Measurements from ENCODE around the gene CYP2A13.
"Not testable (repeated sequence)": the region's sequence is repeated elsewhere in the genome, so short reads cannot be mapped to it uniquely, and the experiment has no call there.

Gene CYP2A13, protein sequence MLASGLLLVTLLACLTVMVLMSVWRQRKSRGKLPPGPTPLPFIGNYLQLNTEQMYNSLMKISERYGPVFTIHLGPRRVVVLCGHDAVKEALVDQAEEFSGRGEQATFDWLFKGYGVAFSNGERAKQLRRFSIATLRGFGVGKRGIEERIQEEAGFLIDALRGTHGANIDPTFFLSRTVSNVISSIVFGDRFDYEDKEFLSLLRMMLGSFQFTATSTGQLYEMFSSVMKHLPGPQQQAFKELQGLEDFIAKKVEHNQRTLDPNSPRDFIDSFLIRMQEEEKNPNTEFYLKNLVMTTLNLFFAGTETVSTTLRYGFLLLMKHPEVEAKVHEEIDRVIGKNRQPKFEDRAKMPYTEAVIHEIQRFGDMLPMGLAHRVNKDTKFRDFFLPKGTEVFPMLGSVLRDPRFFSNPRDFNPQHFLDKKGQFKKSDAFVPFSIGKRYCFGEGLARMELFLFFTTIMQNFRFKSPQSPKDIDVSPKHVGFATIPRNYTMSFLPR

DNA sequence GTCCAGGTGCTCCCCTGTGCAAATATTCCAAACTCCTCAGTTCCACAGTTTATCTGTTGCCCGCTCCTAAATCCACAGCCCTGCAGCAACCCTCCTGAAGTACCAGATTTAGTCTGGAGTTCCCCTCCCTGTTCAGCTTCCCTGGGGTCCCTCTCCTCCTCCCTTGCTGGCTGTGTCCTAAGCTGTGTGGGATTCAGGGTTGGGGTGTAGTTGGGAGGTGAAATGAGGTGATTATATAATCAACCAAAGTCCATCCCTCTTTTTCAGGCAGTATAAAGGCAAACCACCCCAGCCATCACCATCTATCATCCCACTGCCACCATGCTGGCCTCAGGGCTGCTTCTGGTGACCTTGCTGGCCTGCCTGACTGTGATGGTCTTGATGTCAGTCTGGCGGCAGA, at the start of gene CYP2A13:
TSS of gene CYP2A13 (plus strand) at position 301 of the 400 bp plus-strand sequence. CDS start at position 322, 21 bp downstream.
- DNase-seq = no peak

DNA sequence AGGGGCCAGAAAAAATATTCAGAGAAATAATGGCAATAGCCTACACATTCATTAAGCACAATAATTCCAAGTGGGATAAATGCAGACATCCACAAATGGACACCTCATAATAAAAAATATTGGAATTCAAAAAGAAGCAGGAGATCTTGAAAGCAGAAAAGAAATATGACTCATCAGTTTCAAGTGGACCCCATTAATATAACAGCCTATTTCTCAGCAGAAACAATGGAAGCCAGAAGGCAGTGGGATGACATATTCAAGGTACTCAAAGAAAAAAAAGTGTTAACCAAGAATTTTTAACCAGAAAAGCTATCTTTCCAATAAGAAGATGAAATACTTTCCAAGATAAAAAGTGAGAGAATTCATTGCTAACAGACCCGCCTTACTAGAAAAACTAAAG, 48.4 kb upstream of the CYP2A13 start:
- no peak for DNase-seq

DNA sequence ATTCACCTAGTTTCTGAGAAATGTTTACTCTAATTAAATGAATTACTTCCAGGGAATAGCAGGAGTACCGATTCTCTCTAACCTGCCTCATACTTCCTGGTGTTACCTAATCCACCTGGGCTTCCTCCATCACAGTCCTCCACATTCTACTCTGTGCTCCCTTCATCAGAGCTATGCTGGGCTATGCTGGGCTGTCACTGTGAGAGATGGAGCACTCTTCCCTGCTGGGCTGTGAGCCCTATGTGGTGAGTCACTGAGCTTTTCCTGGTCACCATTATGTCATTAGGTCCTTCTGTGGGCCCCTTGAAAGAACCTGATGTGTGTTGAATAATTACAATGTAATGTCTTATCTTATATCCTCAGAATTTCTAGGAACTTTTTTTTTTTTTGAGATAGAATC, 43.2 kb upstream of the CYP2A13 start:
- not testable (repeated sequence) for DNase-seq

DNA sequence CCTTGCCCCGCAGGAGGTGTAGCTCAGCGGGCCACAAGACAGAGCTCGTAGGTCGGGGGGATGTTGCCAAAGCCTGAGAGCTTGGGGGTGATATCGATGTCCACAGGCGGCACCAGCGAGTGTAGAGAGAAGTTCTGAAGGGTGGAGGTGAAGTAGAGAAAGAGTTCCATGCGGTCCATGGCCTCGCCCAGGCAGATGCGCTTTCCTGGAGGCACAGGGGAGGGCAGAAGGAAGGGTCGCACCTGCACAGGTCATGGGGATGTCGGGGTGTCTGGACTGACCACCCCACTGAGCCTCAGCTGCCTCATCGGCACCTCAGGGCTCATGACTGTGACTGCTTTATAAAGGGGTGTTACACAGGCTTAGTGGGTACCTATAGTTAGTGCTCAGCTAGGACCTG, 37.8 kb upstream of the CYP2A13 start:
- no peak for DNase-seq

DNA sequence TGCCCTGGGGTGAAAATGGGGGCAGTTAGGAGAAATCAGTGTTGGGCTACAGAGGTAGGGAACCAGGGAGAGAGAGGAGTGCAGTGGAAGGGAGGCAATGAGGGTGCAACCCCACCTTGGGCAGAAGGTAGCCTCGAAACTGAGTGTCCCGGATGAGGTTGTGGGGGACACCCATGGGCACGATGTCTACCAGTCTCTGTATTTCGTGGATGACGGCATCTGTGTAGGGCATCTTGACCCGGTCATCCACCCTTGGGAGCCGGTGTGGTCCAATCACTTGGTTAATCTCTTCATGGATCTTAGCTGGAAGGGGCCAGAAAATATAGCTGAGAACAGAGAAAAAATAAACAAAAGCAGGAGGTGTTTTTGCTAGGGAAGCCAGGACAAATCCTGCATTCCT, 36.1 kb upstream of the CYP2A13 start:
- not testable (repeated sequence) for DNase-seq

DNA sequence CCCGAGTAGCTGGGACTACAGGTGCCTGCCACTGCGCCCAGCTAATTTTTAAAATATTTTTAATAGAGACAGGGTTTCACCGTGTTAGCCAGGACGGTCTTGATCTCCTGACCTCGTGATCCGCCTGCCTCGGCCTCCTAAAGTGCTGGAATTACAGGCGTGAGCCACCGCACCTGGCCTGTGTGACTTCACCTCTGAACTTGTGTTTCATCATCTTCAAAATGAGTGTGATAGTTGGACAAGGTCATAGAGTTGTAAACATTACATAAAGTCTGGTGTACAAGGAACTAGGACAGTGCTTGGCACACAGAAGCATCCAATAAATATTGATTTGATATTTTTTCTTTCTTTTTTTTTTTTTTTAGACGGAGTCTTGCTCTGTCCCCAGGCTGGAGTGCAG, 34.9 kb upstream of the CYP2A13 start:
- not testable (repeated sequence) for DNase-seq

DNA sequence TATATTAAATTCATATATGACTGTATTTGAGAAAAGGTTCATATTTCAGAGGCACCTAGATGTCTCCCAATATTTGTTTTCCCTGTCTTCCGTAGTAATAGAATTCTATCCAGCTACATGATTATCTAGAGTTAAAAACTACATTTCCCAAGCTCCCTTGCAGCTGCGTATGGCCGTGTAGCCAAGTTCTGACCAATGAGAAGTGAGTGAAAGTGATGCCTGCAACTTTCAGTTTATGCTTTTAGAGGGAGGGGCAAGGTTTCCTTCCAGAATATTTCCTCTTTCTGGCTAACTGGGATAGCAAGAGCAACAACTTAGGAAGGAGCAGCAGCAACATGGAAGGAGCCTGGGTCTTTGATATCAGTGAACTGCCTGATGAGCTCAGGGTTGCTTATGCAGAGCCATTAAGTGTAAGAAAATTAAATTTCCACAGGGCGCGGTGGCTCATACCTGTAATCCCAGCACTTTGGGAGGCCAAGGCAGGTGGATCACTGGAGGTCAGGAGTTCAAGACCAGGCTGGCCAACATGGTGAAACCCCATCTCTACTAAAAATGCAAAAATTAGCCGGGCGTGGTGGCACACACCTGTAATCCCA, 23.2 kb upstream of the CYP2A13 start:
- no peak for DNase-seq

DNA sequence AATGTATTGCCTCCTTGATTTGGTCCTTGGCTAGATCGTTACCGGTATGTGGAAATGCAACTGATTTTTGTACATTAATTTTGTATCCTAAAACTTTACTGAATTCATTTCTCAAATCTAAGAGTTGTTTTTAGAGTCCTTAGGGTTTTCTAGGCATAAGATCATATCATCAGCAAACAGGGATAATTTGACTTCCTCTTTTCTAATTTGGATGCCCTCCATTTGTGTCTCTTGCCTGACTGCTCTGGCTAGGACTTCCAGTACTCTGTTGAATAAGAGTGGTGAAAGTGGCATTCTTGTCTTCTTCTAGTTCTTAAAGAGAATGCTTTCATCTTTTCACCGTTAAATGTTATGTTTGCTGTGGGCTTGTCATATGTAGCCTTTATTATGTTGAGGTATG, 12.0 kb upstream of the CYP2A13 start:
- no peak for DNase-seq

DNA sequence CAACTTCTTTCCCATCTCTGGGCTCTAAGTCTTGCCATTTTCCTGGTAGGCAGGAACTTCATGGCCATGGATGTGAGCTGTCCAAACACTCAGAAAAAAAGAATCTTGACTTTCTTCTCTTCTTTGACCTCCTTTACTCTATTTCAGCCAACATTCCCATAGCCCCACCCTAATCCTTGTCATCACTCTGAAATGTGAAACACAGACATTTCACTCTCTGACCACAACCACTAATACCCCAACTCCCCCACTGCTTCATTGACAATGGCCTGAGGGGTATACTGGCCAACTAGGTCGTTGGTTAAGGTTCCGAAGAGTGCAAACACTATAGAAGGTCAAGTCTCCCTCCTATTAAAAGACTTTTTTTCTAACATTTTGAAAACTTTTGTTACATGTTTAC, 4.7 kb upstream of the CYP2A13 start:
- no peak for DNase-seq

DNA sequence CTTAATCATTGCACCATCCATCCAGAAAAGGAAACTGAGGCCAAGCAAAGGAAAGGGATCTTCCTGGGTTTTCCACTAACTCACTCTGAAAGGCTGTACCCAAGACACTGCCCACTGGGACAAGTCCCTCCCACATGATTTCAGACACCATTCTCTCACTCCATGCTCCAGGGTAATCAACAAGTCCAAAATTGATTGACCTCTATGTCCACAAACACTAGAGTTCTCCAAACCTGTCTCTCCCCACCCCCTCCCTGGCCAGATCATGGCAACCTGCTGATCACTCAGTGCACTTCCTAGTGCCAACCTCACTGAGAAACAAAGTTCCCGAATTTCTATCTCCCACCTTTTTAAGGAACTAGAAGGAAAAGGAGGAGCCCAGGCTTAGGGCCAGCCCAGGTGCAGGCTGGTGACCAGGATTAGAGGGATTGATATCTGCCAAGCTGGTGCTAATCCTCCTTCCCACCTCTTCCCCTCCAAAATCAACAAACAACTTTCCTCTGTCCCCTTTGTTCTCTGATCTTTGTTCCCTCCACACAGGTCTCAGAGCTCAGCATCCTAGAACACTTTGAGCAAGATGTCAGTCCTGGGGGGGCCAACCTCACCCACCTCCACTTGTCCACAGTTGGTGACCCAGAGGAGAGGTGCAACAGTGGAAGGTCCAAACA, 2.4 kb upstream of the CYP2A13 start:
- no peak for DNase-seq

DNA sequence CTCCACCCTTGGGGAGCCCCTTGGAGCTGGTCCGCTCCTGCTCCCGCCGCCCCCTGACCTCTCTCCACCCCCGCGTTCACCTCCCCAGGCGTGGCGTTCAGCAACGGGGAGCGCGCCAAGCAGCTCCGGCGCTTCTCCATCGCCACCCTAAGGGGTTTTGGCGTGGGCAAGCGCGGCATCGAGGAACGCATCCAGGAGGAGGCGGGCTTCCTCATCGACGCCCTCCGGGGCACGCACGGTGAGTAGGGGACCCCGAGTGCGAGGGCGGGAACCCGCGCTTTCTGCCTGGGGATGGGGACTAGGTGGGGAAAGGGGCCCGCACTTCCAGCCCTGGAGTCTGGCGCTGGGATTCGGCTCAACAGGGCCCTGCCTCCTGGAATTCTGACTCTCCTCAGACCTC, 1.7 kb downstream of the CYP2A13 start:
- no peak for DNase-seq

DNA sequence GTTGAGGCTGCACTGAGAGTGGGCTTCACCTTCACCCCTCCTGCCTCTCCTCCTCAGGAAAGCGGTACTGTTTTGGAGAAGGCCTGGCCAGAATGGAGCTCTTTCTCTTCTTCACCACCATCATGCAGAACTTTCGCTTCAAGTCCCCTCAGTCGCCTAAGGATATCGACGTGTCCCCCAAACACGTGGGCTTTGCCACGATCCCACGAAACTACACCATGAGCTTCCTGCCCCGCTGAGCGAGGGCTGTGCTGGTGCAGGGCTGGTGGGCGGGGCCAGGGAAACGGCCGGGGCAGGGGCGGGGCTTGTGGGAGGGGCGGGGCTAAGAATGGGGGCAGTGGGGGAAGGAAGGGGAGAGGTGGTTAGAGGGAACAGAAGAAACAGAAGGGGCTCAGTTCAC, 7.5 kb downstream of the CYP2A13 start:
- no peak for DNase-seq

DNA sequence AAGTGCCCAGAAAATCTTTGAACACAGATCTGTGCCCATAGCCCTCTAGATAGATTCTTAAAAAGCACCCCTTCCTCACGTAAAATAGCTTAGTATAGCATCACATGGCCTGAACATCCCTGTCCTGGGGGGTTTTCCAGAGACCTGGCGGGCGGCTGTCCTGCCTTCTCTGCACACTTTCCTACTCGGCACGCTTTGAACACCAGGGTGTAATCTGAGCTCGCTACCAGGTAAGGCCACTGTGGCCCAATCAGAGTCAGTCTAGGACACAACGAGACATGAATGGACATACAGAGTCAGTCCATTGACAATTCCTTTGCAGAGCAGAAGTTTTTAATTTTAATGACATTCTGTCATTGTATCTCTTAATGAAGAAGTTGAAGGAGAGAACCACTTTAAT, 8.1 kb downstream of the CYP2A13 start:
- DNase-seq = no peak

DNA sequence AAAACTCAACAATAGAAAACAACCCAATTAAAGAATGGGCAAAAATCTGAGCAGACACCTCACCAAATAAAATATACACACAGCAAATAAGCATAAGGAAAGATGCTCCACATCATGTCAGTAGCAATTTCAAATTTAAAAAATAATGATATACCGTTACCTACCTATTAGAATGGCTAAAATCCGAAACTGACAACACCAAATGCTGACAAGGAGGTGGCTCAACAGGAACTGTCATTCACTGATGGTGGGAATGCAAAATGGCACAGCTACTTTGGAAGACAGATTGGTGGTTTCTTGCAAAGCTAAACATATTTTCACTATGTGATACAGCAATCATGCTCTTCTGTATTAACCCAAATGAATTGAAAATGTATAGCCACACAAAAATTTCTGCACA, 9.1 kb downstream of the CYP2A13 start:
- no peak for DNase-seq

DNA sequence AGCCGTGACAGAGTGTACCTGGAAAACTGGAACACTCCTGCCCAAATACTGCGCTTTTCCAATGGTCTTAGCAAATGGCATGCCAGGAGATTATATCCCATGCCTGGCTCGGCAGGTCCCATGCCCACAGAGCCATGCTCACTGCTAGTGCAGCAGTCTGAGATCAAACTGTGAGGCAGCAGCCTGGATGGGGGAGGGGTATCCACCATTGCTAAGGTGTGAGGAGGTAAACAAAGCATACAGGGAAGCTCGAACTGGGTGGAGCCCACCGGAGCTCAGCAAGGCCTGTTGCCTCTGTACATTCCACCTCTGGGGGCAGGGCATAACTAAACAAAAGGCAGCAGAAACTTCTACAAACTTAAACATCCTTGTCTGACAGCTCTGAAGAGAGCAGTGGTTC, 10.5 kb downstream of the CYP2A13 start:
- DNase-seq = no peak

DNA sequence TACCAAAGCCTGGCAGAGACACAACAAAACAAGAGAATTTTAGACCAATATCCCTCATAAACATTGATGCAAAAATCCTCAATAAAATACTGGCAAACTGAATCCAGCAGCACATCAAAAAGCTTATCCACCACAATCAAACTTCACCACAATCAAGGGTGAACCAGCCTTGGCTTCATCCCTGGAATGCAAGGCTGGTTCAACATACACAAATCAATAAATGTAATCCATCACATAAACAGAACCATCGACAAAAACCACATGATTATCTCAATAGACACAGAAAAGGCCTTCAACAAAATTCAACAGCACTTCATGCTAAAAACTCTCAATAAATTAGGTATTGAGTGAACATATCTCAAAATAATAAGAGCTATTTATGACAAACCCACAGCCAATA, 14.0 kb downstream of the CYP2A13 start:
- DNase-seq = not testable (repeated sequence)

DNA sequence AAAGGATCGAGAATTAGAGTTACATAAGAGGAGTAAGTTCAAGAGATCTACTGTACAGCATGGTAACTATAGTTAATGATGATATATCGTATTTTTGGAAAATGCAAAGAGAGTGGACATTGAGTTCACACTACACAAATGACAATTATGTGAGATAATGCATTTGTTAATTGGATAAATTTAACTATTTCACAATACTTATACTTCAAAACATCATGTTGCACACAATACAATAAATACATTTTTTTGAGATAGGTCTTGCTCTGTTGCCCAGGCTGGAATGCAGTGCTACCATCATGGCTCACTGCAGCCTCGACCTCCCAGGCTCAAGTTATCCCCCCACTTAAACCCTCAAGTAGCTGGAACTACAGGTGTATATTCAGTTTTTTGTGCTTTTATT, 17.9 kb downstream of the CYP2A13 start:
- DNase-seq = no peak

DNA sequence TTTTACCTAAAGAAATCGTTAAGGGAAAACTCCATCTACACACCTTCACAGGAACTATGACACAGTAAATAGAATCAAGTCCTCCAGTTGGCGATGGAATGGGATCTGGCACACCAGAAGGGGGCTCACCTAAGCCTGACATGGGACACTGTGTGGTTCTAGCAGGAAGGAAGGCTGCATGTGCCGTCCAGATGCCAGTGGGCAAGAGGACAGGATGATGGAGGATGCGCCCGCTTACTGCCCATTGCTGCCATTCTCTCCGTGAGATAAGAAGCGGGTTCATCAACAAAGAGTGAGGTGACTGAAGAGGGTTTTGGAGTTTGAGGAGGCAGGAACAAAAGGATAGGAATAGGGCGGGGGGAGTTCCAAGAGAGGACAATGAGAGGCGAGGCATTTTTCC, 23.0 kb downstream of the CYP2A13 start:
- DNase-seq = no peak

DNA sequence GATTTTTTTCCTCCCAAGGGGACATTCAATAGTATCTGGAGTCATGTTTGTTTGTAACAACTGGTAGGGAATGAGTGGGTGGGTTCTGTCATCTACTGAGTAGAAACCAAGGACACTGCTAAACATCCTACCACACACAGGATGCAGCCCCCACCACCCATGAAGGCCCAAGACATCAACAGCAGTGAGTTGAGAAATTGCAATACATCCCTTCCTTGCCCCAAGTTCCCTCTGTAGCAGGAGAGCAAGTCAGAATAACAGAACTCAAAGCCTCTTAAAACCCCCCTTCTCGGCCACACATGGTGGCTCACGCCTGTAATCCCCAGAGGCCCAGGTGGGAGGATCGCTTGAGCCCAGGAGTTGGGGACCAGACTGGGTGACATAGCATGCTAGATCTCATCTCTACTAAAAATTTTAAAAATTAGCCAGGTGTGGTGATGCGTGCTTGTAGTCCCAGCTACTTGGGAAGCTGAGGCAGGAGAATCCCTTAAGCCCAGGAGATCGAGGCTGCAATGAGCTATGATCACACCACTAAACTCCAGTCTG, 23.6 kb downstream of the CYP2A13 start:
- no peak for DNase-seq

DNA sequence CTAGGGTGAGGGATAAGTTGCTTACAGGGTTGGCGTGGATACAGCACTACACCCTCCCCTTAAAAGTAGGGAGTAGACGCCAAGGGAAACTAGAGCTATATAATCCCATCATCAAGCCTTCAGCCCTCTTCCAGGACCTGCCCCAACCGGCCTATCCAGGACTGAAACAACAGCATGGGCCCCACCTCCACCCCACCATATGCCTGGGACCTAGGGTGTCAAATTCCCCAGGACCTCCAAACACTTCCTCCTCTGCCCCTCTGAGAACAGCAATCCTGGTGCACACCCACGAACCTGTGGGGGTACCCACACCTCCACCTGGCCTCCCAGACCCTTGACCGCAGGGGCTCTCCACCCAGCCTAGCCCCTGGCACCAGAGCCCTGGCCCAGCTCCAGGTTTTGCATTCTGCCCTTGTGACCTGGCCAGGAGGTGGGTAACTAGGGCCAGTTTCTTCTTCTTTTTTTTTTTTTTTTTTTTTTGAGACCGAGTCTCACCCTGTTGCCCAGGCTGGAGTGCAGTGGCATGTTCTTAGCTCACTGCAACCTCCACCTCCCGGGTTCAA, 24.6 kb downstream of the CYP2A13 start:
- DNase-seq = peak; percentile 13

DNA sequence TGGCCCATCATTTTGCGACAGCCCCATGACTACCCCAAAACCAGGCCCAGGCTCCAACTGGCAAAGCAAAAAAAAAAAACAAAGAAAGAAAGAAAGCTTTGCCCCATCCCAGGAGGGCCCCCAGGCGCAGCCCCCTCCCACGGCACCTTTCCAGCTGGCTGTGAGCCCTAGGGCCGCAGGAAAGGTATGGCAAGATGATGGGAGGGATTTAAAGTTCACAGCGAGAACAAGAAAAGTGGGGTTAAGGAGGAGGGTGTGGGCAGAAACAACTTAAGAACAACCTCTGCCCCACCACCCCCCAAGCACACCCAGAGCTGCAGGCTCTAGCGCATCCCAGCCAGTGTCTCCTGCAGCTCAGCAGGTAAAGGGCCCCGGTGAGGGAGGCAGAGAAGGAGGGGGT, 25.9 kb downstream of the CYP2A13 start, which contains the start of gene CYP2F1:
TSS of gene CYP2F1 (plus strand) at position 301 of the 400 bp plus-strand sequence. CDS start 1,757 bp downstream, outside the sequence.
- peak; percentile 24 for DNase-seq

DNA sequence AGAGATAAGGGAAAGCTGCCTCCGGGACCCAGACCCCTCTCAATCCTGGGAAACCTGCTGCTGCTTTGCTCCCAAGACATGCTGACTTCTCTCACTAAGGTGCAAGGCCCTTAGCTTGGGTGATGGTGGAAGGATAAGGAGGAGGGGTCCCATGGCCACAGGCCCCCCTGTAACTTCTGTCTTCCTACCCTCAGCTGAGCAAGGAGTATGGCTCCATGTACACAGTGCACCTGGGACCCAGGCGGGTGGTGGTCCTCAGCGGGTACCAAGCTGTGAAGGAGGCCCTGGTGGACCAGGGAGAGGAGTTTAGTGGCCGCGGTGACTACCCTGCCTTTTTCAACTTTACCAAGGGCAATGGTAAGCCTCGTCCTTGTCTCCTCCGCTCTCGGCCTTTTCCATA, 28.0 kb downstream of the CYP2A13 start:
- DNase-seq = peak; percentile 33

Data from activated CD8-positive, alpha-beta memory T cell treated with anti-CD3 and anti-CD28 coated beads for 24 hours (primary cell).